GM20431 (cell line): ENCODE data around the gene PPDPF.
"Not testable (repeated sequence)": the region's sequence is repeated elsewhere in the genome, so short reads cannot be mapped to it uniquely, and the experiment has no call there.

Source experiments
- in situ Hi-C: fragments of 300-500 bp; cut with MseI, MboI; formaldehyde crosslinking; loops from one replicate; pipeline ENCODE4 v1.15.0; 2020; ENCODE audit warnings: low sequenced_read_pairs; ENCODE audit not compliant: unreplicated experiment

Gene PPDPF, protein sequence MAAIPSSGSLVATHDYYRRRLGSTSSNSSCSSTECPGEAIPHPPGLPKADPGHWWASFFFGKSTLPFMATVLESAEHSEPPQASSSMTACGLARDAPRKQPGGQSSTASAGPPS

DNA sequence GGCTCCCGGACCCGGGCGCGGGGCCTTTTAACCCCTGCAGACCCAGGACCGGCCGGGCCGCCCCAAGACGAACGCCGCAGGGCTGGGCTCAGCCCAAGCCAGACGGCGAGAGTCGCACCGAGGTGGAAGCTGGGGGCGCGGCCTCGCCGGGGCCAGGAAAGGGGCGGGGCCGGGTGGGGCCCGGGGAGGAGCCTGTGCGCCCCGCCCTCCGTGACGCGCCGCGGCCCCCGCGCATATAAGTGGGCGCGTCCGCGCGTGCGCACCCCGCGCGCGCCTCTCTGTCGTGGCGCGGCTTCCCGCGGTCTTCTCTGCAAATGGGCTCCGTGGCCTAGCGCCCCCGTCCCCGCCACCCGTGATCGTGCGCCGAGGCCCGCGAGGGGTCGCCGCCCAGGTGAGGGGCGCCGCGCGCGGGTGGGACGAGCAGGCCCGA is at the start of gene PPDPF:
PPDPF (plus strand) TSS at position 262 of the 430 bp plus-strand sequence. CDS start 544 bp downstream, outside the sequence.
- in situ Hi-C loops = no loop called here

DNA sequence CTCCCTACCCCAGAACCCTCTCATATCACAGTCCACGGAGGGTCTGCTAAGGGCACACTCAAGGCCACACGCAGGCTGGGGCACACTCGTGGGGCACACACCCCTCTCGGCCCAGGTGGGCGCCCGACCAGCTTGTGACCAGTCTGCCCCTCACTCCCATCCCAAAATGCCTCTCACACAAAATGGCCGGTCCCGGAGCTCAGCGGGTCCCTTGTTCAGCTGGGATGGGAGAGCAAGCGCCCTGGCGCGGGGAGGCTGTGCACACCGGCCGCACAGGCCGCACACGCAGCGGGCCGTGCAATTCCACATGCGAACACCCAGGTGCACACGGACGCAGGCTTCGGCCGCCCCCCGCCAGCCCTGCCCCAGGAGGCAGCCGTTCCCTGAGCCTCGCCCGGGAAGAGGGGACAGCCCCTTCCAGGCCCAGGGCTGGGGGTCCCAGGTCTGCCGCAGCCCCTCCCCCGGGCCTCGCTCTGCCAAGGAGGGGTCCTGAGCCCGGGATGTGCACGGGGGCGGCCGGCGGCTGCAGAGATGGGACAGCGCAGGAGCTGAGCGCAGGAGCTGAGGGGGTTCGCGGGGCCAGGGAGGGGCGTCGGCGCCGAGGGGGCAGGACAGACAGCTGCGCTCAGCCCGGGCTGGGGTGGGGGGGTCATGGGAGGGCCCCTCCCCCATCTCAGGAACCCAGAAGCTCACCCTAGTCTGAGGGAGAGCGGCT is 49.4 kb upstream of the PPDPF start:
- in situ Hi-C loops = no loop called here

DNA sequence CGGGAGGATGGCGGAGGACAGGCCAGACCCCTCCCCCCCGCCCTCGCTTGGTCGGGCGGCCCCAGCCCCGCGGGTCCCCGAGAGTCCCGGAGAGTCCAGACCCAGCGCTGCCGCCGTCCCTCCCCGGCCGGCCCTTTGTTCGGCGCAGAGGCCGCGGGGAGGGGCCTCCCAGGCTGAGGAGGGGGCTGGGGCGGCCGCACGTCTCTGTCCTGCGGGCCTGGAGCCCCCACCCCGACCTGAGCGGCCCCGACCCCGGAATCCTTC is 48.9 kb upstream of the PPDPF start:
- in situ Hi-C loops = no loop called here

DNA sequence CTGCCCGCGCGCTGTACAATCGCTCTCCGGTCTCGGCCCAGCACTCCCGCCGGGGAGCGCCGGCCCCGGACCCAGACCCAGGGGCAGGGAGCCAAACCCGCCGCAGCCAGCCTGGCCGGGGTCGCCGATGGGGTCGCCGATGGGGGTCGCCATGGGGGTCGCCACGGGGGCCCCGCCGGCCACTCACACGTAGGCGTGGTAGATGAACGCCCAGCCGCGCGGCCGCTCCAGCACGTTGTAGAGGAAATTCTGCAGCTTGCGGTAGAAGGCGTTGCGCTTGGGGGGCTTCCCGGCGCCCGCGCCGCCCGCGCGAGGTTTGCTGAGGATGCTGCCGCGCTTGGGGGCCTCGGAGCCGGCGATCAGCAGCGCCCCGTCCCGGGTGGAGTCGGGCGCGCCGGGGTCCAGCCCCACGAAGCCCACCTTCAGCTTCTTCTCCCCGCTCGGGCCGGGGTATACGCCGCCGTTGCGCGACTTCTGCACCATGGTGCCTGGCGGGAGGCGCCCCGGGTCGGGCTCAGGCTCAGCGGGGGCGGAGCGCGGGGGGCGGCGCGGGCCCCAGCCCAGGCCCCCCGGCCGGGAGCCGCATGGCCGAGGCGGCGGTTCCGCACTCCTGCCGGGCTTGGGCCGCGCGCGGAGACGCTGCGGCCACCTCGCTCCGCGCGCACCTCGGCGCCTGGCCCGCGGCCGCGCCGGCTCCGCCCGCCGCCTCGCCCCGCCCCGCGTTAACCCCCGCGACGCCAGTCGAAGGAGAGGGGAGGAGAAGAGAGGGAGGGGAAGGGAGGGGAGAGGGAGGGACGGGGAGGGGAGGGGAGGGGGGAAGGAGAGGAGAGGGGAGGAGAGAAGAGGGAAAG is 48.4 kb upstream of the PPDPF start, which contains the start of gene KCNQ2:
KCNQ2 (minus strand) TSS at position 675 of the 851 bp plus-strand sequence; CDS start at position 483, 192 bp downstream.
- in situ Hi-C loops = no loop called here

DNA sequence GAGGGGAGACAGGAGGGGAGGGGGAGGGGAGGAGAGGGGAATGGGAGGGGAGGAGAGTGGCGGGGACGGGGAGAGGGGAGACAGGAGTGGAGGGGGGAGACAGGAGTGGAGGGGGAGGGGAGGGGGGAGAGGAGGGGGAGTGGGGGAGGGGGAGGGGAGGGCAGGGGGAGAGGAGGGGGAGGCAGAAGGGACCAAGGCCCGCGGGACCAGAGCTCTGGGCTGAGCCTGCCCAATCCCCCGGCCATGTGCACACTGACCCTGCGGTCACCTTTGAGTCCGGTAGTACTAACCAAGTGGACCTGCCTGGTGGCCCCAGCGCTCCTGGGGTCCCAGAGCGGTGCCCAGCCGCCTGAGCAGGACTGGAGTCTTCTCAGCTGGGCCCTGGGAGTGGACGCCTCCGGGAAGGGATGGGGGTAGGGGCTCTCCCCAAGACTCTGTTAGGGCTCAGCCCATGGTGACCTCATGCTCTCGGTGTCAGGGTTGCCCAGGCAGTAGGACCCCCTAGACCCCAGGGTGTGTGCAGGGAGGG is 47.6 kb upstream of the PPDPF start:
- in situ Hi-C loops = no loop called here

DNA sequence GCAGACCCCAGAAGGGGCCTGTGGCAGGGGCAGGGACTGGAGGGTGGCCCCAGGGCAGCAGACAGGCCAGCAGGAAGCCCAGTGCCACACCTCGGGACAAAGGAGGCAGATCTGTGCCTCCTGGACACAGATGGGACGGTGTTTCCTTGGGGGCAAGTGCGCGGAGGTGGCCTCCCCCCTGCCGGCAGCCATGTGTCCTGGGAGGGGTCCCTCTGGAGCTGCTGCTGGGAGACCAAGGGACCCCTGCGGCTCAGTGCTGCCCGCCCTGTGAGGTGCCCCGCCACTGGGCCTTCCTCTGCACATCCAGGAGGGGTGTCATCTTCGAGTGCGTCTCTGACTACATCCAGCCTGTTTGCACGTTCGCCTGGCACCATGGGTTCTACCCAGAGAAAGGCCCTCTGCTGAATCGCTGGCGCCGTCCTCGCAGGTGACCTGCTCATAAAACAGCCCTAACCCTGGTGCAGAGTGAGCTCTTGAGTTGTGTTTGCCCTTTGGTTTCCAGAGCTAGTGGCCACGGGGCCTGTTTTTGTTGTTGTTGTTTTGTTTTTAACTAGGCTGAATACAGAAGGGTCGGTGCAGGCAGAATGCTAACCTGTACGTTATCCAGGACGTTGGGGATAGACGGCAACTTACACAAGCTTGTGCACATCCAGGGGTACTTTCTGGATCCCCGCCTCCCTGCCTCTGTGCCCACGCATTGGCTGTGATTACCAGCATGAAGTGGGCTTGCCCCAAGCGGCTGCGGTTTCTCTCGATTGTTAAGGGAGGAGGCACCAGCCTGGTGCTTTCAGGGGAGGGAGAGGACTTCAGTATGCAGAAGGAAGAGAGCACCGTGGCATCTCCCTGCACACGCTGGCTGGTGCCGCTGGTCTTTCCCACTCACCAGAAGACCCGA is 46.8 kb upstream of the PPDPF start:
- in situ Hi-C loops = no loop called here

DNA sequence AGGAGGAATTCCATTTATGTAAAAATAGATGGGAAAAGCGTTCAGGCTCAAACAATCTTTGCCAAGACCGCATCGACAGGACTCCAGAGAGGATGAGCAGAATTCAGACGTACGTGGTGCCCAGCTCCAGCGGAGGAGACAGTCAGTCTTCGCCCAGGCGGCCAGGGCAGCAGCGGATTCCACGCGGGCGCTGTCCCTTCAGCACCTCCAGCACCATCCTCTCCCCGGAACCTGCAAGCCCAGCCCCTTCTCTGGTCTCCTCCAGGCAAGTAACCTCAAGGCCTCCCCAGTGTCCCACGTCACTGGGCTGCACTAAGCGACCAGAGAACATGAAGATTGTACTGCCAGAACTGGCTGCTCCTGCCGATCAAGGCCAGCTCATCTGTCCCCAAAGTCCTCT is 45.4 kb upstream of the PPDPF start:
- in situ Hi-C loops = no loop called here

DNA sequence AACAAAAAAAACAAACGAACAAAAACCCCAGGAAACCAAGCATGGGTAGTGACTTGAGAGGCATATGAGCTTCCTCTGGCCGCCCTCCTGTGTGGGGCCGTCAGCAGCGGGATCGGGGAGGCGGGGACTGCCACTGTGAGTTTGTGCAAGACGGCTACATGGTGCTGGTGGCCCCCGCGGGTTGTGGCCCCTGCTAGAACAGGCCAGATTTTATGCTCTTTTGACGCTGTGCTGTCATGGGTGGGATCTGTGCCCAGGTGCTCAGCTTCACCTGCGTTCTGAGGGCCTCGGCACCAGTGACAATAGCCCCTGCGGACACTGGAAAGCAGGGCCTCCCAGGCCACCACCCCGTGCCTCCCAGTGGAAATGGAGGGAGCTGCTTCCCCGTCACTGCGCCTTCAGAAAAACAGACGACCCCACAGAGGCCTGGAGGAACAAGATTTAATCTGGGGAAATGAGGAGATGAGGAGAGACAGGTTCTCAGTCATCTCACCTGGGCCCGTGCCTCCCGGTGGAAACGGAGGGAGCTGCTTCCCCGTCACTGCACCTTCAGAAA is 43.4 kb upstream of the PPDPF start:
- in situ Hi-C loops = no loop called here

DNA sequence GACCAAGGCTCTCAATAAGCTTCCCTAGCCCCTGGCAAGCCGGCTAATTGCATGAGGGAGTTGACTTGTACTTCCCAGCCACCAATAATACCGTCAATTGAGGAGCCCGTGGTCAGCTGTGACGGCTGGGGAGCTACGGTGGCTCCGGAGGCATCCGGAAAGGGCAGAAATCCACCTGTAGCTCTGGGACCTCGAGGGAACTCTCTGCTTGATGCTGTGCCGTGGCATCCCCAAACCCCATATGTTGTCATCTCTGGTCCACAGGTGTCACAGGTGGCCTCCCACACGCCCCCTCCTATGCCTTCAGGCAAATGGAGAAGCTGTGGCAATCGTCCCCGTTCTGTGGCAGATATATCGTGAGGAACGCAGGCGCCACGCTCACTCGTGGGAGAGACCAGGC is 42.6 kb upstream of the PPDPF start:
- in situ Hi-C loops = no loop called here

DNA sequence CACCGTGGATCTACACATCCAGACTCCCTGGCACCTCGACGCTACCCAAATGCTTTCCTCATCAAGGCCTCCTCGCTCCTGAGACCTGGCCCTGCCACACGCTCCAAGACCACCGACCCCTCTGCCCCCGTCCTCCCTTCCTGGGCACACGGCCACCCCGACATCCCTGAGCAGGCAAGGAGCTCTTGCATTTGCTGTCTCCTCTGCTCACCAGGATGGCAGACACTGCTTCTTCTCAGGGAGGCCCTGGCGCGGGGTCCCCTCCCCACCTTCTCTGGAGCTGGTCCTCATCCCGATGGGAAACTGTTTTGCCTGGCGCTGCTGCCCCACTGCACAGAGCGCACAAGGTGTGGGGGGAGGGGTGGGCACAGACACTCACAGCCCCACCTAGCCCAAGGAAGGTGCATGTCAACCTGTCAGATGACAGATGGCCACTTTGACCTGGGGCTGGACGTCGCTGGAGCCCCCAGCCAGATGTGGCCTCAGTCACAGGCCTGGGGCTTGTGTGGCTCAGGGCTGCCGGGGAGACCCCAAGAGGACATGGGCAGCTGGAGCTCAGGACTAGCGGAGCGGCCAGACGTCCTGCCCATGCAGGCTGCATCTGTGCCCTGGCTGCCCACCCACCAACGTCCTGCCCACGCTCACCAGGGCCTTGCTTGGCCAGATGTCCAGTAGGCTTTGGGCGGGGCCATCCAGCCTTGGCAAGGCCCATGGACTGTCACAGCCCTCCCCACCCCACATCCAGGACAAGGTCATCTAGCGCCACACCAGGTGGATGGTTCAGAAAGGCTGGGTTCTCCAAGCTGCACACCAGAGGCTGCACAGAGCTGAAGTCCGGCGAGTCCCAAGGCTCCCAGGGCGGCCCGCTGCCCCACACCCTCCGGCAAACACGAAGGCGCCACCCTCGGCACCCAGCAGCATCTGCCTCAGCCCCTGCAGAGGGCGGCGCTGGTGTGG is 41.9 kb upstream of the PPDPF start:
- in situ Hi-C loops = no loop called here

DNA sequence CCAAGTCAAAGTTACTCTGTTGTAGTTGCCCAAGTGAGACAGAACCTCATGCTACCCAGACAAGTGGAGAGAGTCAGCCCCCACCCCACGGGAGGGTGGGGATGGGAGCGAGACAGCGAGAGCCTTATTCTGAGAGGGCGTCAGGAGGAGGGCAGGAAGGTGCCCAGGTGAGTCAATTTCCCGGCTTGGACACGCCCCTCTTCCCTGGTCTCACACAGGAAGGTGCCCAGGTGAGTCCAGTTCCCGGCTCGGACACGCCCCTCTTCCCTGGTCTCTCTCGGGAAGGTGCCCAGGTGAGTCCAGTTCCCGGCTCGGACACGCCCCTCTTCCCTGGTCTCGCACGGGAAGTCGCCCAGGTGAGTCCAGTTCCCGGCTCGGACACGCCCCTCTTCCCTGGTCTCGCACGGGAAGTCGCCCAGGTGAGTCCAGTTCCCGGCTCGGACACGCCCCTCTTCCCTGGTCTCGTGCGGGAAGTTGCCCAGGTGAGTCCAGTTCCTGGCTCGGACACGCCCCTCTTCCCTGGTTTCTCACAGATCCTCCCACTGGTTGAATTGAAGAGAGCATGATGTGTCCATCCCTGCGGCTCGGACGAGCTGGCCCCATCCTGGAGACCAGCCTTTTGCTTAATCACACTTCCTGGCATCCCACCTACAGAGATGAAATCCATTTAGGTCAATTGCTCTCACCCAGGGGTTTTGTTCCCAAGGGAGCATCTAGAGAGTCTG is 40.7 kb upstream of the PPDPF start:
- in situ Hi-C loops = not testable (repeated sequence)

DNA sequence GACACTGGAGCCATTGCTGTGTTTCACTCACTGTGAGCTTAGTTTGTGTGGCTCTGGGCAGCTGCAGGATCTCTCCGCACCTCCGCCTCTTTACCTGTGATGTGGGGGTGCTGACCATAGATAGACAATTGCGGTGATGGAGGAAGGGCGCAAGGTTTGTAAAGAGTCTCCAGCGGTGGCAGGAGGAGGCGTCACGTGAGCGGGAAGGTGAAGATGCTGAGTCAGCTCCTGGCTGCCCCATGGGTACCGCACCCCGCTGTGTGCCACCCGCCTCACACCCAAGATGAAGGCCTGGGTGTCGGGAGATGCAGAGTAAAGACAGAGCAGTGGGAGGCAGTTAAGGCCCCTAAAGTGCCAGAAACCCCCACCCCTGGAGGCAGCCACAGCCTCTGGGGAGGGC is 39.1 kb upstream of the PPDPF start:
- in situ Hi-C loops = no loop called here

DNA sequence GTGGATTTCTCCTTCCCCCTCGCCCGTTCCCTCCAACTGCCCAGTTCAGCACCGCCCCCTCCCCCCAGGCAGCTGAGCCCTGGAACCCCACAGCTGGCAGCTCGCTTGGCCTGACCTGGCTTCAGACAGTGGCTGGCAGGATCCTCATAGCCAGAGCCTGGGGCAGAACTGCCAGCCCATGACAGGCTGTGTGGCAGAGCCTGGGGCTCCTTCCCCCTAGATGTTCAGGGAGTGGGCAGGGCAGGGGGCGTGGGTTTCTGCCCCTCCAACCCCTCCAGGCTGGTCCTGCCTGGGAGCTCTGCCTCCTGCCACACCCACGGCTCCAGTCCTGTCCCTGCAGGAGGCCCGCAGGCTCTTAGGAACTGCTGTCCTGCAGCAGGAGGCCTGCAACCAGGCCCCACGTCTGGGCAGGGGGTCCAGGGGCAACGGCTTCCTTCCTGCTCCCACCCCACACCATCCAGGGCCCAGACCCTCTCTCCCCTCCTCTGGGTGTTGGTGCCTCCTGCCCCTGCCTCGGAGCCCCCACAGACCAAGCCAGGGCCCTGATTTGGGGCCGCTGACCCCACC is 38.5 kb upstream of the PPDPF start:
- in situ Hi-C loops = no loop called here

DNA sequence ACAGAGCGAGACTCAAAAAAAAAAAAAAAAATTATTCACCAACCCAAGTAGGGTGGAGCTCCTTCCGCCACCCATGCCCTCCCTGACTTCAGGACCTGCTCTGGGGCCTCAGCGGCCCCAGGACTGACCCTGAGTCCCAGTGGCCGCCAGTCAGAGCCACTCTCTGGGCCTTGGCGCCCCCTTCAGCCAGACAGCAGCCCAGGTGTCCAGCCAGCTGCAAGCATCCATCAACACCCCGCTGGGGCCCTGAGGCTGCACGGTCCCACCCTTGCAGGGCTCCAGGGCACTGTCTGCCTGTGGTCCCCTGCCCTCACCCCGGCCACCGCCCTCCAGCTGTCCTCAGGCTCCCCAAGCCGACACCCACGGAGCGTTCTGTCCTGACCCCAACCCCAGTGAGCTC is 36.7 kb upstream of the PPDPF start:
- in situ Hi-C loops = no loop called here

DNA sequence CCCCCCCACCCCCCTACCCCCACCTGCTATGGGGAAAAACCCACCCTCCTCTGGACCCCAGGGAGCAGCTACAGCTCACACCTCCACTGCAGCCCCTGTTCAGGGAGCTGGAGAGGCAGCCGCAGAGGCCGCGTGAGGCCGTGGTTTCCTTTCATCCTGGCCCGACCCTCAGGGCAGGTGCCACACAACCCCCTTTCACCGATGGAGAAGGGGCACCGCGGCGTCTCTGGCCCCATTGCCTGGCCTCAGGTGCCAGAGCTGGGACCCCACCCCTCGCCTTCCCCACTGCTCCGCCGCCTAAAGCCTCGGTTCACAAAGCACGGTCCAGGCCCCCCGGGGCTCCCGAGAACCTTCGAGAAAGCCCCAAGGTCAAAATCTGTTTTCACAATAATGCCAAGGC is 36.3 kb upstream of the PPDPF start:
- in situ Hi-C loops = no loop called here

DNA sequence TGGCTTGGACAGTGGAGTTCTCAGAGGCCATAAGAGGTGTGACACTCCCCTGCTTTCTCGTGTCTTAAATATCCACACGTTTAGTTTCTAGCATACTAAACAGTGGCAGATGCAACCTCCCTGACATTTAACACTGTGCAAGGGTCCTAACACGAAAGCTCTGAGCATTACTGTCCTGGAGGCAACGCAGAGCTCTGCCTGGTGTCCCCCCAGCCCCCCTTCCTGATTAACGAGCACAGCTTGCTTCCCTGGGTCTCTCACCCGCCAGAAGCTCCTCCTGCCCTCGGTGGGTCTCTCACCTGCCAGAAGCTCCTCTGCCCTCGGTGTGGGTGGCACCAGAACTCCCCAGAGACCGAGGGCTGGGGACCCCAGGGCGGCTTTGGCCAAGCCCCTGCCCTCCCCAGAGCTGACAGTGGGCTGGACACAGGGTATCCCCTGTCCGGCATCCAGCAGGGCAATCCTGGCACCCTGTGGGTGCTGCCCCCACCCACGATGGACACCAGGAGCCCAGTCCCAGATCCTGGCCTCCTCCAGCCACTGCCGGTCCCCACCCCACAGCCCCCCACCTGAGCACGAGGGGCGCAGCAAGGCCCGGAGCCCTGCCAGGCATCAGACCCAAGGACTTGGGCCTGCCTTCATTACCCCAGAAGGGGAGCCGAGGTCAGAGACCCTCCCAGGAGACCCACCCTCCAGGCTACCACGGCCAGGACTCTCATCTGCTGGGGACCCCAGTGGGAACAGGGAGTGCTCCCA is 35.7 kb upstream of the PPDPF start:
- in situ Hi-C loops = no loop called here

DNA sequence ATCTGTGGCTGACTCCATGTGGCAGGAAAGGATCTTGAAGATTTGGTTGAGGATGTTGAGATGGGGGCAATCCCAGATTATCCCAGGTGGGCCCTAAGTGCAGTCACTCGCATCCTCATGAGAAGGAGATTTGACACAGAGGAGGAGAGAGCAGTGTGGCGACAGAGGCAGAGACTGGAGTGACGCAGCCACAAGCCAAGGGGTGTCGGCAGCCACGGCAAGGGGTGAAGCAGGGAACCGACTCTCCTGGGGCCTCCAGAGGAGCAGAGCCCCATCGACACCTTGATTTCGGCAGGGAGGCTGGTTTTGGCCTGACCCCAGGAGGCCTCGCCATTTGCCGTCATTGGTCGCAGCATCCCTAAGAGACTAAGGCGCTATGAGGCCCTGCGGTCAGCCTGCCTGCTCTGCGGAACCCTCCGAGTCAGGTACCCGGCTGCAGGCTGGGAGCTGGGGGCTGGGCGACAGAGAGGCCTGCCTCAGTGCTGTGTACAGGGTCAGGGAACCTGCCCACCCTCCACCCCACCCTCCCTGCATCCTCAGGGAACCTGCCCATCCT is 34.2 kb upstream of the PPDPF start:
- in situ Hi-C loops = no loop called here
